C4-2B (cell line): Measurements from ENCODE around the gene PSMB8.
"Not testable (repeated sequence)": the region's sequence is repeated elsewhere in the genome, so short reads cannot be mapped to it uniquely, and the experiment has no call there.

Experiments used
- H3K27ac ChIP-seq: fragments of 450-650 bp; 2 replicates; pipeline ENCODE4 v1.5.1; 2017
- ZFX ChIP-seq: fragments of 450-650 bp; IDR thresholded peaks from 2 replicates; pipeline ENCODE4 v1.6.1; 2017
- TF ChIP-seq, protein P1 (sequence below): fragments of 450-650 bp; conservative IDR thresholded peaks from 2 replicates; pipeline ENCODE4 v1.5.1; 2017; ENCODE audit warnings: mild to moderate bottlenecking

The PSMB8 gene

DNA sequence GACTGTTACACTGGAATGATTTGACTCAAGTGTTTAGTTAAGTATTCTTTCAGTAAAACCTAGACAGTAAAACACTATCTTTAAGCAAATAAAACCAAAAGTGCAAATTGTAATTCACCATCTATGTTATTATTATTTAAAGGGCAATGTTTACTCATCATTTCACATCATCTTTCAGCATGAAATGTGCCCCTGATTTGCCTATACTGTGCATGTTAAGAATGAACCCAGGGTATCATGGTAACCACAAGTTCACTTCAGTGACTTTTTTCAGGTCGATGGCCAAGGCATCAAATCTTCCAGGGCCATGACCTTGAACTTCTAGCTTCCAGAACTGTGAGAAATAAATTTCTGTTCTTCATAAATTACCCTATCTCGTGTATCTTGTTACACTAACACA is 25.0 kb downstream of the PSMB8 start:
- H3K27ac ChIP-seq: no peak overlapping the region
- TF ChIP-seq ZFX: no peak
- TF ChIP-seq, protein P1, sequence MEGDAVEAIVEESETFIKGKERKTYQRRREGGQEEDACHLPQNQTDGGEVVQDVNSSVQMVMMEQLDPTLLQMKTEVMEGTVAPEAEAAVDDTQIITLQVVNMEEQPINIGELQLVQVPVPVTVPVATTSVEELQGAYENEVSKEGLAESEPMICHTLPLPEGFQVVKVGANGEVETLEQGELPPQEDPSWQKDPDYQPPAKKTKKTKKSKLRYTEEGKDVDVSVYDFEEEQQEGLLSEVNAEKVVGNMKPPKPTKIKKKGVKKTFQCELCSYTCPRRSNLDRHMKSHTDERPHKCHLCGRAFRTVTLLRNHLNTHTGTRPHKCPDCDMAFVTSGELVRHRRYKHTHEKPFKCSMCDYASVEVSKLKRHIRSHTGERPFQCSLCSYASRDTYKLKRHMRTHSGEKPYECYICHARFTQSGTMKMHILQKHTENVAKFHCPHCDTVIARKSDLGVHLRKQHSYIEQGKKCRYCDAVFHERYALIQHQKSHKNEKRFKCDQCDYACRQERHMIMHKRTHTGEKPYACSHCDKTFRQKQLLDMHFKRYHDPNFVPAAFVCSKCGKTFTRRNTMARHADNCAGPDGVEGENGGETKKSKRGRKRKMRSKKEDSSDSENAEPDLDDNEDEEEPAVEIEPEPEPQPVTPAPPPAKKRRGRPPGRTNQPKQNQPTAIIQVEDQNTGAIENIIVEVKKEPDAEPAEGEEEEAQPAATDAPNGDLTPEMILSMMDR: no peak

DNA sequence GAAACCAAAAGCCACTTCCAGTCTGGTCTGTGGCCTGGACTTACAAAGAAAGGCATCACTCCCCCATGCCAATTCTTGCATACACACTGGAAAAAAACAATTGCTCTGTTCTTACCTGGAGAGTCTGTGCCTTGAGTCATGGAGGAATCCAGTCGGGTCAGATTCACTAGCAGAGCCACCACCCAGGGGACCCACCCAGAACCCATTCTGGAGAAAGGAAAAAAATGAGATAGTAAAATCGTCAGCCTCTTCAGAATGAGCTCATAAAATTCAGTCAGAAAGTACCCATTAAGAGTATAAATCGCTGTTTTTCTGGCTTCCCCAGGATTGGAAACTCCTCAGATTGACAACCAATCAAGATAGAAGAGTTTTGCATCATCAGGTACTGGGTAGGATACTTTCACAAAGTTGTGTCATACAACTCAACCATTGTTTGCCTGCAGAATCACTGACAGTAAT is 27.1 kb downstream of the PSMB8 start, which contains the start of gene HLA-DOB:
Gene HLA-DOB, minus strand, starts transcription at position 257 of the 459 bp plus-strand sequence. Its CDS starts 51 bp downstream, at position 206.
- TF ChIP-seq ZFX: no peak
- TF ChIP-seq, protein P1: no peak
- H3K27ac ChIP-seq: no peak within 1 kb of the TSS

- no peak overlapping the region for H3K27ac ChIP-seq
- TF ChIP-seq, protein P1: no peak
- TF ChIP-seq ZFX: no peak
Observed at GRCh38 chr6:32815996-32816395, 27.9 kb downstream of the PSMB8 start.

- no peak overlapping the region for H3K27ac ChIP-seq
- TF ChIP-seq ZFX: no peak
- TF ChIP-seq, protein P1: no peak
Observed at GRCh38 chr6:32815115-32815514, 28.7 kb downstream of the PSMB8 start.

DNA sequence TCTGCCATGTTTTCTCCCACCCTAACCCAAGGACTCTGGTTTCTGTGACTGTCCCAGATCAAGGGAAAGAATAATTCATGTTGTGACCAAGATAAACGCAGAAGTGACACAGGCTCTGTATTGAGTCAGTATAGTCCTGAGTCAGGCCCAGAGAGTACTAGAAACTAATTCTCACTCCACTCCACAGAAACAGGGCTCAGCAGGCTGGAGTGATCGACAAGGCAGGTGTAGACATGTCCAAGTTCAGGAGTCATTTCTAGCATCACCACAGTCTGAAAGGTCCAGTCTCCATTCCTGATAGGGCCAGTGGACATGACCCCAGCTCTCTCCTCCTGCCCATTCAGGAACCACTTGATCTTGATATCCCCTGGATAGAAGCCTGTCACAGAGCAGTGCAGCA is 29.7 kb downstream of the PSMB8 start:
- no peak overlapping the region for H3K27ac ChIP-seq
- TF ChIP-seq, protein P1: no peak
- TF ChIP-seq ZFX: no peak

GRCh38 chr6:32809171-32809570 is 34.7 kb downstream of the PSMB8 start:
- no peak overlapping the region for H3K27ac ChIP-seq
- no peak for TF ChIP-seq ZFX
- TF ChIP-seq, protein P1: no peak

GRCh38 chr6:32807020-32807580 is 36.7 kb downstream of the PSMB8 start:
- TF ChIP-seq ZFX: no peak
- TF ChIP-seq, protein P1: no peak
- no peak overlapping the region for H3K27ac ChIP-seq

- H3K27ac ChIP-seq: not testable (repeated sequence)
Observed at GRCh38 chr6:32805404-32805803, 38.4 kb downstream of the PSMB8 start.
